NT2/D1 (cell line): Measurements from ENCODE around the gene UBL3.

Experiments used
- DNase-seq: peaks from one replicate; pipeline ENCODE4 v3.0.0-alpha.2; 2011; ENCODE audit warnings: low read depth, low spot score
- H3K27me3 ChIP-seq: 2 replicates; pipeline ENCODE4 v1.6.0; 2011; ENCODE audit warnings: mild to moderate bottlenecking; ENCODE audit not compliant: insufficient read length, insufficient read depth
- H3K36me3 ChIP-seq: 2 replicates; pipeline ENCODE4 v1.6.1; 2011; ENCODE audit warnings: mild to moderate bottlenecking, low read length, mixed read lengths; ENCODE audit not compliant: insufficient read depth, insufficient read length
- H3K4me1 ChIP-seq: 2 replicates; pipeline ENCODE4 v1.5.1; 2011; ENCODE audit not compliant: insufficient read depth, insufficient read length
- H3K4me3 ChIP-seq: 2 replicates; pipeline ENCODE4 v1.5.1; 2011; ENCODE audit warnings: low read depth; ENCODE audit not compliant: insufficient read length
- H3K9ac ChIP-seq: 2 replicates; pipeline ENCODE4 v1.6.0; 2011; ENCODE audit warnings: low read depth; ENCODE audit not compliant: insufficient read length
- H3K9me3 ChIP-seq: 2 replicates; pipeline ENCODE4 v1.5.1; 2011; ENCODE audit warnings: mild to moderate bottlenecking, low read length; ENCODE audit not compliant: insufficient read depth
- SUZ12 ChIP-seq: IDR thresholded peaks from 2 replicates; pipeline ENCODE4 v1.6.1; 2011; ENCODE audit not compliant: insufficient read length, insufficient read depth; ENCODE audit errors: extremely low read depth
- YY1 ChIP-seq: IDR thresholded peaks from 2 replicates; pipeline ENCODE4 v1.6.1; 2011; ENCODE audit not compliant: insufficient read length, insufficient read depth
- ZNF274 ChIP-seq: IDR thresholded peaks from 2 replicates; pipeline ENCODE4 v1.6.1; 2011; ENCODE audit warnings: mild to moderate bottlenecking, low read depth, low read length

UBL3 gene

DNA sequence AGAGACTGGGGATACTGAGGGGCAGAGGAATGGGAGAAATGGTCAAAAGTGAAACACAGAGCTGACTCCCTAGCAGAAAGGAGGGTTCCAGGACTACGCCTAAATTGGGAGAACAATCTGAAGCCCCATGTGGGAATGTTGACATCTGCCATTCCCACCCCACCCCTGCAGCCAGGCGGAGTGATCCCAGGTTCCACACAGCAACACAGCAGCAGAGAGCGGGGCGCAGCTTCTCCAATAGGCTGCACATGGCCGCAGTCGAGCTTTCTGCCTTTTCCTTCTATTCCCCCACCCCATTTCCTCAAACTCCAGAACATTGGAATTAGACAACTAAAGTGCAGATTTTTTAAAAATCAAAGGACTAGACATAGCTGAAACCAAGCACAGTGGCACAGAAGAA, 104.7 kb downstream of the UBL3 start:
- Histone ChIP-seq H3K9ac (no peak overlapping the region), H3K4me1 (peaks cover 4% of the 10 kb centered on the region), H3K9me3 (no peaks in the 10 kb centered on the region), H3K27me3 (no peaks in the 10 kb centered on the region), H3K4me3 (no peak overlapping the region), H3K36me3 (no peaks in the 10 kb centered on the region)
- no peak for TF ChIP-seq SUZ12
- no peak for TF ChIP-seq ZNF274
- TF ChIP-seq YY1 = no peak
- DNase-seq = no peak

DNA sequence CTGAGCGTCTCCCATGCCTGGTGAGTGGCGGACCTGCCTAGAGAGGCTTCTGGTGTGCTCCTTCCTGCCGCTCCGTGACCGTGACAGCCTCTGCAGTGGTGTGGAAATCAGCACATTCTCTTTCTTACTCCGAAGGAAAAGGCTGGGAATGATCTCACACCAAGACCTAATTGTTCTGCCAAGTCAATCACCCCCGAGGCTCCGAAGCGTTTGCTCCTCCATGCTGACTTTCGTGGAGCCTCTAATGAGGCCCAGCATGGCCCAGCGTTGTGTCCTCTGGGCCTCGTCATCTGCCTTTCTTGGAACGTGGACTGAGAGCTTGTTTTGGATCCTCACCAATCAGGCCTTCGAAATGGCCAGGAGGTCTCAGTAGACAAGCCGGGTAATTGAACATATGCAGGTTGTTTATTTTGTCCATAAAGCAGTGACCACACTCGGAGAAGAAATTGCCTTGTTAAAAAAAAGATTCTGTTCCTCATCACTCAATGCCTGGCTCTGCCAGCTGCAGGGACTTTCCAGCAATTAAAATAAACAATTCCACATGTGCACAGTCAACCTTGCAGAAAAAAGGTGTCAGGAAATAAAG, 107.1 kb downstream of the UBL3 start:
- TF ChIP-seq SUZ12 (no peak), ZNF274 (no peak), YY1 (no peak)
- no peaks in the 10 kb centered on the region for H3K9me3 ChIP-seq
- no peak for DNase-seq
- H3K27me3 ChIP-seq = no peaks in the 10 kb centered on the region
- H3K36me3 ChIP-seq = no peaks in the 10 kb centered on the region
- H3K9ac ChIP-seq = no peak overlapping the region
- H3K4me3 ChIP-seq = no peak overlapping the region
- peaks cover 4% of the 10 kb centered on the region for H3K4me1 ChIP-seq

DNA sequence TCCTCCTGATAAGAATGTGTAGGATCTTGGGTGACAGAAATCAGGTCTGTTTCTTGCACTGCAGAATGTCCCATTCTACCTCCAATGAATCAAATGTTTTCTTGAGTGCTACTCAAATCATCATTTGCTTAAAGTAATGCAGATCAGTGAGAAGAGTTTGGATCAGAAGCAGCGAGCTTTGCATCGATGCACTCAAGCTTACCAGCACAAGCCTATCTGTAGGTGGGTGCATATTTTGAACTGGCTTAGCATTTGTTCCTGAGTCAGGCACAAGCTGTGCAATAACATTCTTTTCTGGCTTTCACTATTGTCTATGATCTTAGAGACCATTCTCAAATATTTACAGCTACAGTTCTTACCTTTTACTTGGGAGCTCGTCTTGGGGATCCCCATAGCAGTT, 109.5 kb downstream of the UBL3 start:
- DNase-seq = no peak
- Histone ChIP-seq H3K4me3 (no peak overlapping the region), H3K9ac (no peak overlapping the region), H3K27me3 (no peaks in the 10 kb centered on the region), H3K36me3 (no peaks in the 10 kb centered on the region), H3K9me3 (no peaks in the 10 kb centered on the region), H3K4me1 (peaks cover 4% of the 10 kb centered on the region)
- TF ChIP-seq YY1 (no peak), ZNF274 (no peak), SUZ12 (no peak)

DNA sequence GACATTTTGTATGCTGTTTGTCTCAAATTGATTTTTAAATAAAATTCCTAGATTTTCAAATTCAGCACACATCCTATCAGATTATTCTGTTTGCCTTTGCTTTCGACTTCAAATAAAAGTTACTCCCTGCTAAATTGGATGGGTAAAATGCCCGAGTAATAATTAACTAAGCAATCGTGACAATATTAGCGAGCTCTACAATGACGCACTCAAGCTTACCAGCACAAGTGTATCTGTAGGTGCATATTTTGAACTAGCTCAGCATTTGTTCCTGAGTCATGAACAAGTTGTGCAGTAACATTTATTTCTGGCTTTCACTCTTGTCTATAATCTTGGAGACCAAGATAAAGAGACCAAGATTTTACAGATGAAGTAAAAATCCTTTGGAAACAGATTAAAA, 113.4 kb downstream of the UBL3 start:
- Histone ChIP-seq H3K27me3 (no peaks in the 10 kb centered on the region), H3K4me1 (no peaks in the 10 kb centered on the region), H3K9ac (no peak overlapping the region), H3K36me3 (no peaks in the 10 kb centered on the region), H3K9me3 (no peaks in the 10 kb centered on the region), H3K4me3 (no peak overlapping the region)
- TF ChIP-seq YY1 (no peak), ZNF274 (no peak), SUZ12 (no peak)
- DNase-seq = no peak

DNA sequence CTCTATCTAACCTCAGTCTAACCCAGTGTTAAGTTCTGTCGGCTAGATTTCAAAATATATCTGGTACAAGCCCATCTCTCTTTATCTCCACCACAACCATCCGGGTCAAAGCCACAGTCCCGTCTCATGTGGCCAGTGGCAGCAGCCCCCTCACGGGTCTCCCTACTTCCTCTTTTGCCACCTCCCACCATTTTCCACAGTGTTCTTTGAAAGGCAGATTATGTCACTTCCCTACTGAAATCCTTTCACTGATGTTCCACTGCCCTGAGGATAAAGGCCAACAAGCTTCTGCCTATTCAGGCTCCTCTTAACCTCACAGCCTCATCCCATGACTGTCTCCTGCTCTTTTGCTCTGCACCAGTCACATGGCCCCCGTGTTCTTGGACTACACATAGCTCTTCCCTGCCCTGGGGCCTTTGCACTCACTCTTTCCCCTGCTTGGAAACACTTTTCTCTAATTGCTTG, 117.2 kb downstream of the UBL3 start:
- H3K4me3 ChIP-seq = no peak overlapping the region
- no peaks in the 10 kb centered on the region for H3K9me3 ChIP-seq
- H3K36me3 ChIP-seq = no peaks in the 10 kb centered on the region
- TF ChIP-seq YY1 (no peak), ZNF274 (no peak), SUZ12 (no peak)
- no peak overlapping the region for H3K9ac ChIP-seq
- DNase-seq = no peak
- no peaks in the 10 kb centered on the region for H3K4me1 ChIP-seq
- H3K27me3 ChIP-seq = no peaks in the 10 kb centered on the region

GRCh38 chr13:29730253-29730652, 120.2 kb downstream of the UBL3 start:
- Histone ChIP-seq H3K36me3 (no peaks in the 10 kb centered on the region), H3K9ac (no peak overlapping the region), H3K9me3 (no peaks in the 10 kb centered on the region), H3K4me1 (no peaks in the 10 kb centered on the region), H3K27me3 (no peaks in the 10 kb centered on the region), H3K4me3 (no peak overlapping the region)
- no peak for DNase-seq
- no peak for TF ChIP-seq ZNF274
- no peak for TF ChIP-seq YY1
- no peak for TF ChIP-seq SUZ12

- H3K4me3 ChIP-seq = no peak overlapping the region
- no peak for TF ChIP-seq YY1
- TF ChIP-seq ZNF274 = no peak
- TF ChIP-seq SUZ12 = no peak
- no peaks in the 10 kb centered on the region for H3K27me3 ChIP-seq
- no peaks in the 10 kb centered on the region for H3K9me3 ChIP-seq
- H3K9ac ChIP-seq = no peak overlapping the region
- no peak for DNase-seq
- H3K4me1 ChIP-seq = peaks cover 5% of the 10 kb centered on the region
- no peaks in the 10 kb centered on the region for H3K36me3 ChIP-seq
These were observed 128.0 kb downstream of the UBL3 start for GRCh38 chr13:29722415-29722814.
